Tibial nerve (tissue), 4 donors: ENCODE measurements around the gene ROS1. TPM values are rescaled to one million over a fixed set of nuclear protein-coding genes. Genes with fewer than 3 reads are reported as not detected.

Experiments used
- DNase-seq, 2 donors: peaks; one replicate each; pipeline ENCODE4 v3.0.0-alpha.2; 2019; ENCODE audit warnings: low spot score in 2 of 2
- H3K27ac ChIP-seq, 4 donors: fragments of 200-600 bp; sonication (generic) in 3 of 4; one replicate each; pipeline ENCODE4 v1.5.1; 2017 to 2019; ENCODE audit warnings: mild to moderate bottlenecking in 1 of 4
- H3K27me3 ChIP-seq, 2 donors: fragments of 200-600 bp; sonication (generic) in 1 of 2; one replicate each; pipeline versions ENCODE4 v1.5.1 to v1.6.0; 2017 to 2019
- H3K36me3 ChIP-seq, 3 donors: fragments of 200-600 bp; sonication (generic); one replicate each; pipeline ENCODE4 v1.5.1; 2018 to 2019
- H3K4me1 ChIP-seq, 4 donors: fragments of 200-600 bp; sonication (generic) in 3 of 4; one replicate each; pipeline ENCODE4 v1.5.1; 2017 to 2019
- H3K4me3 ChIP-seq, 4 donors: fragments of 200-600 bp; sonication (generic) in 3 of 4; one replicate each; pipeline ENCODE4 v1.5.1; 2017 to 2019; ENCODE audit warnings: mild to moderate bottlenecking in 1 of 4, moderate library complexity in 1 of 4
- H3K9me3 ChIP-seq, 4 donors: fragments of 200-600 bp; sonication (generic) in 3 of 4; one replicate each; pipeline ENCODE4 v1.5.1; 2017 to 2019
- EP300 ChIP-seq, 2 donors: sonication (generic); formaldehyde crosslinking; IDR thresholded peaks; one replicate each; pipeline ENCODE4 v1.6.1; 2017; ENCODE audit warnings: antibody characterized with exemption in 2 of 2, mild to moderate bottlenecking in 1 of 2
- POLR2A ChIP-seq, 2 donors: fragments of 450-650 bp; IDR thresholded peaks; one replicate each; pipeline ENCODE4 v1.6.1; 2017; ENCODE audit warnings: antibody characterized with exemption in 2 of 2, mild to moderate bottlenecking in 2 of 2, moderate library complexity in 2 of 2
- WGBS, 2 donors: methylation state at CpG; one replicate each; pipeline ENCODE4 v1.1.5; 2018; 5-methylcytosine and 5-hydroxymethylcytosine counted together
- total RNA-seq, 4 donors: library from RNA; depleted of rRNA; stranded (reverse); fragments of >200 nt; gene quantifications; one replicate each; pipeline ENCODE4 v1.1.0, GENCODE V29; 2016
- TF ChIP-seq, protein P1 (sequence below), 5 experiments: fragments of 200-600 bp in 3 of 5; fragments of 450-650 bp in 2 of 5; sonication (generic) in 3 of 5; IDR thresholded peaks; one replicate each; pipeline ENCODE4 v1.5.1; 2016 to 2019; ENCODE audit warnings: antibody characterized with exemption in 5 of 5, mild to moderate bottlenecking in 3 of 5, moderate library complexity in 2 of 5

The ROS1 gene
- total RNA-seq, 4 donors from 2014 or later: not detected

DNA sequence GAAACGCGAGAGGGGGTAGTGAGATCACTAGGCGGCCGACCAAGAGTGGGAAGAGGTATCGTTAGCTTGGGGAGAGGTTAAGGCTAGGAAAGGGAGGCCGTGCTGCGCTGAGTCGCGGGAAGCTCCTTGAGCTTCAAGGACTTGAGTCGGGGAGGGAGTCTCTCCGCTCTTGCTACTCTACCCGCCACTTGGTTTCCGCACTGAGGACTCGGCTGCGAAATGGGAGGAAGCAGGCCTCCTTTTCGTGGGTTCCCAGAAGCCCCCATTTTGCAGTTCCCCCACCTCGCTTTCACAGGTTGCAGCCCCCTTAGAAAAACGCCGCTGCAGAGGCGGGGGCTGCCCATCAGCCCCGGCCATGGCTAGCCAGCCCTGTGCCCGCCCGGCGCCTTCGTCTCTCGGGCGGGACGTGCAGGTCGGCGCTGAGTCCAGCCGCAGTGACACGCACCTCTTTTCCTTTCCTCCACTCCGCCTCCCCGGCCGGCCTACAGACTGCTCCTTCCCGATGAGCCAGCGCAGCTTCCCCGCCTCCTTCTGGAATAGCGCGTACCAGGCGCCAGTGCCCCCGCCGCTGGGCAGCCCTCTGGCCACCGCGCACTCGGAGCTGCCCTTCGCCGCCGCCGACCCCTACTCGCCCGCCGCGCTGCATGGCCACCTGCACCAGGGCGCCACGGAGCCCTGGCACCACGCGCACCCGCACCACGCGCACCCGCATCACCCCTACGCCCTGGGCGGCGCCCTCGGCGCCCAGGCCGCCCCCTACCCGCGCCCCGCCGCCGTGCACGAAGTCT is 155.5 kb downstream of the ROS1 start:
- WGBS, 2 donors: 2 to 3% methylated on average over 36 to 65 of the region's 74 CpGs
- DNase-seq: no peak
- H3K36me3 ChIP-seq: no peaks in the 10 kb centered on the region
- peaks cover 0 to 44% (median 11%) of the 10 kb centered on the region in 4 donors for H3K4me1 ChIP-seq
- H3K27me3 ChIP-seq: peaks cover 4 to 97% of the 10 kb centered on the region in 2 donors
- TF ChIP-seq, protein P1, sequence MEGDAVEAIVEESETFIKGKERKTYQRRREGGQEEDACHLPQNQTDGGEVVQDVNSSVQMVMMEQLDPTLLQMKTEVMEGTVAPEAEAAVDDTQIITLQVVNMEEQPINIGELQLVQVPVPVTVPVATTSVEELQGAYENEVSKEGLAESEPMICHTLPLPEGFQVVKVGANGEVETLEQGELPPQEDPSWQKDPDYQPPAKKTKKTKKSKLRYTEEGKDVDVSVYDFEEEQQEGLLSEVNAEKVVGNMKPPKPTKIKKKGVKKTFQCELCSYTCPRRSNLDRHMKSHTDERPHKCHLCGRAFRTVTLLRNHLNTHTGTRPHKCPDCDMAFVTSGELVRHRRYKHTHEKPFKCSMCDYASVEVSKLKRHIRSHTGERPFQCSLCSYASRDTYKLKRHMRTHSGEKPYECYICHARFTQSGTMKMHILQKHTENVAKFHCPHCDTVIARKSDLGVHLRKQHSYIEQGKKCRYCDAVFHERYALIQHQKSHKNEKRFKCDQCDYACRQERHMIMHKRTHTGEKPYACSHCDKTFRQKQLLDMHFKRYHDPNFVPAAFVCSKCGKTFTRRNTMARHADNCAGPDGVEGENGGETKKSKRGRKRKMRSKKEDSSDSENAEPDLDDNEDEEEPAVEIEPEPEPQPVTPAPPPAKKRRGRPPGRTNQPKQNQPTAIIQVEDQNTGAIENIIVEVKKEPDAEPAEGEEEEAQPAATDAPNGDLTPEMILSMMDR (IDR thresholded peaks at IDR 0.05): no peak
- TF ChIP-seq EP300 (IDR thresholded peaks at IDR 0.05) (no peak), POLR2A (IDR thresholded peaks at IDR 0.05) (no peak)
- H3K9me3 ChIP-seq: no peaks in the 10 kb centered on the region
- peak overlapping the region in 2 of 4 donors; percentile 14 to 46 for H3K4me3 ChIP-seq
- H3K27ac ChIP-seq: no peak overlapping the region

DNA sequence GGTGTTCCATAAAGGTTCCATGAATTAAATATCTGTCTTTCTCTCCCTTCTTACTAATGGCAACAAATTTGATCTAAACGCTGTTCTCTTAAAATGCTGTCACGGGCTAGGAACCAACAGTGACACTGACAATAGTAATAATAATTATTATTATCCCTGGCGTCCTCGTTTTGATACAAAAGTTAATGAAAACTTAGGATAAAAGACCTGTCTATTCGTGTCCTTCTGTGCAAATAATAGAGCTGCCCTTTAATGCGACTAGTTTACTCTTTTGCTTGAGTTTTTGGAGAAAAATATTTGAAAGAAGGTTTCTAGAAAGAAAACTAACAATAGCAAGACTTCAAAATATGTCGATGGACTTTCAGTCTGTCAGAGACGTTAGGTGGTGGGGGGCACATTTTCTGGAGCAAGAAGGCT is 156.1 kb downstream of the ROS1 start:
- Histone ChIP-seq H3K36me3 (no peaks in the 10 kb centered on the region), H3K27me3 (peaks cover 4 to 97% of the 10 kb centered on the region in 2 donors), H3K9me3 (no peaks in the 10 kb centered on the region), H3K4me3 (peak overlapping the region in 1 of 4 donors; percentile 46), H3K4me1 (peaks cover 0 to 50% (median 14%) of the 10 kb centered on the region in 4 donors), H3K27ac (no peak overlapping the region)
- no peak for DNase-seq
- 5 to 6% methylated on average over 8 of the region's 8 CpGs for WGBS, 2 donors
- TF ChIP-seq POLR2A (IDR thresholded peaks at IDR 0.05) (no peak), EP300 (IDR thresholded peaks at IDR 0.05) (no peak)
- TF ChIP-seq, protein P1 (IDR thresholded peaks at IDR 0.05): no peak

DNA sequence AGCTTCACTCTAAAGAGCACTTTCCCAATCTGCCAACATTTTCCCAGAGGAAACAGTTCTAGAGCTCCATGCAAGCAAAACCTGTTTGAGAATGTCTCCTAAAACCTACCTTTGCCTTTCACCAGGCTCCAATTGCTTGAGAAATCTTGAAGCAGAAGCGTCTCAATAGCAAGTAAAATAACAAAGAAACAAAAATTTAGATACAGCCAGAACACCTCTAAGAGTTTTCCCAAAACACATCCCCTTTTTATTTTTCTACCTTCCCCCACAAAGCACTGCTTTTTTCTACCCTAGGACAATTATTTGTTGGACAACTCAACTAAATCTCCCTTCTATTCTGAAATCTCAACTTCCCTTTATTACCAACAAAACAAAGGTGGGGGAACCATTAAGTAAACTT is 156.8 kb downstream of the ROS1 start:
- WGBS, 2 donors: 21 to 33% methylated on average over 1 of the region's 1 CpG

DNA sequence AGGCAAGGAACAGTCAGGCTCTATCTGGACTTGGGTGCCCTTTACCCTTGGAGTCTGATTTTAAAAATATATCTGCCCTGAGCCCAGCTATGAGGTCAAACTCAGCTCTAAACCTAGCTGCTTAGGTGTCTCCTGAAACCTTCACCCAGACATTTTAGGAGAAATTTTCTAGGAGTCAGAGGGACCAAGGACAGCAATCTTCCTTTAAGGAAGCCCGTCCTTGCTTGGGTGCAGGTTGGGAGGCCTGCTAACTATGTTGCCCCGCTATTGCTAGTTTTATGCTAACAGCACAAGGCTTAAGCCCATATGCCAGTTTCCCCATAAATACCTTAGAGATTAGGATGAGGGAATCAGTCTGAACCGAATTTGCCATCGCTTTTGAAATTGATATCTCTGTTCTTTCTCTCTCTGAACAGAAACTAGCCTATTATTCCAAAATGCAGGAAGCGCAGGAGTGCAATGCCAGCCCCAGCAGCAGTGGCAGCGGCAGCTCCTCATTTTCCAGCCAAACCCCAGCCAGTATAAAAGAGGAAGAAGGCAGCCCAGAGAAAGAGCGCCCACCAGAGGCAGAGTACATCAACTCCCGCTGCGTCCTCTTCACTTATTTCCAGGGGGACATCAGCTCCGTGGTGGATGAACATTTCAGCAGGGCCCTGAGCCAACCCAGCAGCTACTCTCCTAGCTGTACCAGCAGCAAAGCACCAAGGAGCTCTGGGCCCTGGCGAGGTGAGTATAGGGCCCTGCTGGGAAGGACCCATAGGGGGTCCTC is 157.8 kb downstream of the ROS1 start:
- Histone ChIP-seq H3K4me1 (peaks cover 0 to 59% (median 15%) of the 10 kb centered on the region in 4 donors), H3K27me3 (peaks cover 4 to 97% of the 10 kb centered on the region in 2 donors), H3K4me3 (no peak overlapping the region), H3K36me3 (no peaks in the 10 kb centered on the region), H3K9me3 (peaks cover 0 to 2% (median 0%) of the 10 kb centered on the region in 4 donors), H3K27ac (no peak overlapping the region)
- TF ChIP-seq POLR2A (IDR thresholded peaks at IDR 0.05): no peak
- no peak for TF ChIP-seq EP300 (IDR thresholded peaks at IDR 0.05)
- TF ChIP-seq, protein P1 (IDR thresholded peaks at IDR 0.05): no peak
- DNase-seq: no peak
- 13% methylated on average over 11 of the region's 11 CpGs for WGBS, 2 donors

More for the DNA sequence above, 156.8 kb downstream of the ROS1 start:
- H3K9me3 ChIP-seq: no peaks in the 10 kb centered on the region
- no peak overlapping the region for H3K27ac ChIP-seq
- no peaks in the 10 kb centered on the region for H3K36me3 ChIP-seq
- peaks cover 4 to 97% of the 10 kb centered on the region in 2 donors for H3K27me3 ChIP-seq
- DNase-seq: no peak
- TF ChIP-seq EP300 (IDR thresholded peaks at IDR 0.05) (no peak), POLR2A (IDR thresholded peaks at IDR 0.05) (no peak)
- TF ChIP-seq, protein P1 (IDR thresholded peaks at IDR 0.05): no peak
- H3K4me1 ChIP-seq: peaks cover 0 to 55% (median 15%) of the 10 kb centered on the region in 4 donors
- H3K4me3 ChIP-seq: no peak overlapping the region

DNA sequence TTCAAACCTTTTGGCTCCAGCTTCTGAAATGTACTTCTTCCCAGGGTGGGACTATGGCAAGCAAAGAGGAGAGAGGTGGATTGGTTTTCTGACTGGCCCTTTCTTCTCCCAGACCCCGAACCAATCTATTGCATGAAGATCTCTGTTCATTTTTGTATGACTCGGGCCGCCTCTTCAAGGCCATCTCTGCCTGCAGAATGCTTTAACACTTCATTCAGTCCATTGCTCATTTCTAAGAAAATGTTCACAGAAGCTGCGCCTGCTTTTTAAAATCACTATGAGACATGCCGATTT is 158.7 kb downstream of the ROS1 start:
- DNase-seq: no peak
- Histone ChIP-seq H3K4me3 (no peak overlapping the region), H3K9me3 (peaks cover 0 to 2% (median 0%) of the 10 kb centered on the region in 4 donors), H3K36me3 (no peaks in the 10 kb centered on the region), H3K4me1 (peaks cover 0 to 59% (median 15%) of the 10 kb centered on the region in 4 donors), H3K27ac (no peak overlapping the region), H3K27me3 (peaks cover 4 to 97% of the 10 kb centered on the region in 2 donors)
- WGBS, 2 donors: 16 to 20% methylated on average over 5 of the region's 5 CpGs
- no peak for TF ChIP-seq POLR2A (IDR thresholded peaks at IDR 0.05)
- TF ChIP-seq, protein P1 (IDR thresholded peaks at IDR 0.05): no peak
- TF ChIP-seq EP300 (IDR thresholded peaks at IDR 0.05): no peak
